GM21737 (cell line): ENCODE results near the gene CD226.

Source experiments
- ATAC-seq: cut with Tn5 transposase; IDR thresholded peaks from one replicate; pipeline ENCODE4 v1.9.1; 2021; ENCODE audit warnings: mild to moderate bottlenecking, moderate library complexity; ENCODE audit not compliant: unreplicated experiment

The CD226 gene

DNA sequence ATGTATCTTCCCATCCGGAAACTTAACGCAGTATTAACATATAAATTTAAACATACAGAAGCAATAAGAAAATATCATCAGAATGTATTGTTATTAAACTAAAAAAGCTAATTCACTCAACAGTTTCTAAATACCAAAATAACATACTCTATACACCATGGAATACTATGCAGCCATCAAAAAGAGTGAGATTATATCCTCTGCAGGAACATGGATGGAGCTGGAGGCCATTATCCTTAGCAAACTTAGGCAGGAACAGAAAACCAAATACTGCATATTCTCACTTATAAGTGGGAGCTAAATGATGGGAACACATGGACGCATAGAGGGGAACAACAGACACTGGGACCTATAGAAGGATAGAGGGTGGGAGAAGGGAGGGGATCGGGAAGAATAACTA lies 127.1 kb downstream of the CD226 start:
- no peak for ATAC-seq

GRCh38 chr18:69819460-69819859 lies 128.2 kb downstream of the CD226 start:
- ATAC-seq: no peak

DNA sequence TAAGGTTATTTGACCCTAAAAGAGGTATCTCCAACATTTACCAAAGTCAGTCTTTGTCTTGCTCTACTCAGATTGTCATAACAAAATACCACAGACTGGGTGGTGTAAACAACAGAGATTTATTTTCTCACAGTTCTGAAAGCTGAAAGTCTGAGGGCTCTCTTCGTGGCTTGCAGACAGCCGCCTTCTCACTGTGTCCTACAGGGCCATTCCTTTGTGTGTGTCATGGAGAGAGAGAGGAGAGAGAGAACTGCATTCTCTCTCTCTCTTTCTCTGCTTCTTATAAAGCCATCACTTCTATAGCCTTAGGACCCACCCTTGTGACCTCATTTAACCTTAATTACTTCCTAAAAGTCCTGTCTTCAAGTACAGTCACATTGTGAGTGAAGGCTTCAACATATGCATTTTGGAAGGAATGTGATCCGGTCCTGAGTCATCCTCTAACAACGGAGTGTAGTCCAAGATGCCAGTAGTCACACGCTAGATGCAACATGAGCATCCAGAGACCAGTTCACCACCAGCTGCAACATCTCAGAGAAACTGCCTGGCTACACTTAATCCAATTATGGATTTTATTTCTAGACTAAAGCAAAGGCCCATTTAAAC lies 130.2 kb downstream of the CD226 start:
- ATAC-seq: no peak

DNA sequence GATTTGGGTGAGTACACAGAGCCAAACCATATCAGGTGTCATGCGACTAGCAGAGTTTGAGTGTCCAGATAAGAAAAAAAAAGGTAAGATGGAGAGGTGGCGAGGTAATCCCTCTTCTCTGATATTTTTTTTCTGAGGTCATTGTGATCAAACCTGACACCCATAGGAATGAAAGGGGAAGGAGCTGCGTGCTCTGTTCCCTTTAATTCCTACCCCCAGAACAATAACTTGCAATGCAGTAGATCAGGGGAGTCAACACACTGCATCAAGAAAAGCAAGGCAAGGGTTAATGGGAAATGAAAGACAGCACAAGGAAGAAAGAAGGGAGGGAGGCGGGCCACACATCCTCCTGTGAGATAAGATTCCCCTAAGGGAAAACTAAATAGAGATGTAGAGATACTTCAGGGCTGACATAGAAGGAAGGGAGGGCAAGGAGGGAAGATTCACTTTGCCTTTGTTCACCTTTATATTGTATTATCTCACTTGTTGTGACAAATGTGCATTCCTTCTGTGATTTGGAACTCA lies 132.8 kb downstream of the CD226 start:
- ATAC-seq: no peak

DNA sequence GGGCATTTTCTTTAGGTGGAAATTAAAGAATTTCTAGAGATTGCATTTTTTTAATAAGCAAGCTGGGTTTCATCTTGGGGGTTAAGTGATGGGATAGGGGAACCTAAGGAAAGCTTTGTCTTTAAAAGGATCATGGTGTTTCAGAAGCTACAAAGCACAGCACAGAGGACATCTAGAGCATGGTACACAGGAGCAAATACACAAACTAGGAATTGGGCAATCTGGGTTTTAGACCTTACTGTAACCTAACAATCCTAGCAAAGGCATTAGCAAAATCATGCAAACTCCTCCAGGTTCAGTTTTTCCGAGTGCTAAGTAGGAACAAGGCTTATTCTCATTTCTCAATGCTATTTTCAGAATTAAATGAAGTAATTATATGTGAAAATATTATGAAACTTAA lies 134.1 kb downstream of the CD226 start:
- no peak for ATAC-seq

GRCh38 chr18:69808399-69808798 lies 139.3 kb downstream of the CD226 start:
- no peak for ATAC-seq

- no peak for ATAC-seq
These were observed 142.7 kb downstream of the CD226 start for GRCh38 chr18:69804776-69805501.
